K562 (cell line): Measurements from ENCODE around the gene TENM3. TPM values are rescaled to one million over a fixed set of nuclear protein-coding genes. Genes with fewer than 3 reads are reported as not detected.

Source experiments
- ATAC-seq: fragments of 200-7000 bp; cut with Tn5 transposase; 3 replicates; pipeline ENCODE4 v1.9.1; 2020; ENCODE audit warnings: moderate library complexity
- BruUV-seq: library from RNA; stranded (reverse); fragments of 400-500 nt; replicated peaks from 2 replicates; lab custom pipeline; 2021; lab: Mats Ljungman, UMichigan
- CTCF ChIA-PET: fragments of 300-600 bp; formaldehyde crosslinking; extraction: SDS; loops from one replicate; lab custom pipeline; 2021; ENCODE audit warnings: low intra/inter-chr PET ratio; lab: Yijun Ruan, JAX
- POLR2A ChIA-PET: fragments of 300-600, 350-650 bp; sonication (Branson Sonifier 250); formaldehyde crosslinking; extraction: SDS; loops from one replicate; lab custom pipeline; 2021; ENCODE audit warnings: antibody characterized with exemption, inconsistent platforms; lab: Yijun Ruan, JAX
- DNase-seq, 4 experiments: peaks; one replicate each; pipeline versions ENCODE4 v3.0.0 to v3.0.0-alpha.2; 2011 to 2018; ENCODE audit warnings: low spot score in 3 of 4, mixed read lengths in 3 of 4; ENCODE audit errors: extremely low read depth in 1 of 4
- FAIRE-seq: peaks from 2 replicates; lab custom pipeline; 2011; peaks lifted over from hg19 to GRCh38; lab: Jason Lieb, UNC
- H2AFZ ChIP-seq: 2 replicates; pipeline ENCODE4 v1.6.0; 2011; ENCODE audit warnings: low read depth, low read length, control low read depth, inconsistent platforms
- H3K27ac ChIP-seq: fragments of 200-600 bp; 3 replicates; pipeline ENCODE4 v1.8.0; 2011; ENCODE audit warnings: low read depth, mild to moderate bottlenecking, control low read depth, inconsistent platforms, low read length, moderate library complexity, mixed read lengths; ENCODE audit errors: extremely low read depth
- H3K27me3 ChIP-seq, 2 experiments: fragments of 300-600 bp in 1 of 2; 2 replicates in 1 of 2; 3 replicates in 1 of 2; pipeline versions ENCODE4 v1.6.0 to v1.8.0; 2011; ENCODE audit warnings: inconsistent platforms in 2 of 2, low read length in 2 of 2, mild to moderate bottlenecking in 1 of 2, mixed read lengths in 1 of 2, moderate library complexity in 1 of 2; ENCODE audit not compliant: control insufficient read depth in 2 of 2, insufficient read depth in 2 of 2
- H3K36me3 ChIP-seq: fragments of 300-600 bp; 3 replicates; pipeline ENCODE4 v1.8.0; 2011; ENCODE audit warnings: mild to moderate bottlenecking, low read length, inconsistent platforms; ENCODE audit not compliant: control insufficient read depth, insufficient read depth
- H3K4me1 ChIP-seq, 2 experiments: fragments of 200-600 bp in 1 of 2; replicated peaks in 1 of 2; 2 replicates in 1 of 2; 3 replicates in 1 of 2; pipeline versions ENCODE4 v1.5.1 to v1.8.0; 2011; ENCODE audit warnings: inconsistent platforms in 2 of 2, low read length in 2 of 2, mild to moderate bottlenecking in 1 of 2, mixed read lengths in 1 of 2, moderate library complexity in 1 of 2; ENCODE audit not compliant: control insufficient read depth in 2 of 2, insufficient read depth in 2 of 2
- H3K4me2 ChIP-seq: 2 replicates; pipeline ENCODE4 v1.6.1; 2011; ENCODE audit warnings: low read length, control low read depth, inconsistent platforms, mixed read lengths; ENCODE audit not compliant: insufficient read depth
- H3K4me3 ChIP-seq: fragments of 200-600 bp; sonication (generic), shearing (Covaris generic); 2 replicates; pipeline ENCODE4 v1.5.1; 2016; ENCODE audit warnings: control low read depth, inconsistent platforms
- H3K79me2 ChIP-seq: fragments of 200-600 bp; 3 replicates; pipeline ENCODE4 v1.8.0; 2011; ENCODE audit warnings: low read length, inconsistent platforms; ENCODE audit not compliant: control insufficient read depth, insufficient read depth
- H3K9ac ChIP-seq, 2 experiments: 2 replicates each; pipeline versions ENCODE4 v1.6.0 to v1.6.1; 2011; ENCODE audit warnings: low read depth in 2 of 2, low read length in 2 of 2, control low read depth in 1 of 2, inconsistent platforms in 1 of 2, mild to moderate bottlenecking in 1 of 2, mixed read lengths in 1 of 2; ENCODE audit not compliant: insufficient read depth in 1 of 2
- H3K9me1 ChIP-seq: one replicate; pipeline ENCODE4 v1.6.0; 2011; ENCODE audit warnings: inconsistent platforms, mild to moderate bottlenecking, low read length, moderate library complexity; ENCODE audit not compliant: control insufficient read depth, insufficient read depth
- H3K9me3 ChIP-seq: replicated peaks from 2 replicates; pipeline ENCODE4 v1.5.1; 2011; ENCODE audit warnings: low read depth, low read length, inconsistent platforms; ENCODE audit not compliant: control insufficient read depth, insufficient read depth
- H4K20me1 ChIP-seq: replicated peaks from 2 replicates; pipeline ENCODE4 v1.6.1; 2011; ENCODE audit warnings: low read length, inconsistent platforms, mixed read lengths; ENCODE audit not compliant: control insufficient read depth, insufficient read depth
- BMI1 ChIP-seq: fragments of 150-350 bp; IDR thresholded peaks from 2 replicates; pipeline ENCODE4 v1.6.1; 2014; ENCODE audit warnings: low read length
- CBX3 ChIP-seq, 2 experiments: IDR thresholded peaks; 1 replicate in 1 of 2; 2 replicates in 1 of 2; pipeline ENCODE4 v1.6.1; 2012; ENCODE audit warnings: inconsistent platforms in 2 of 2, low read length in 2 of 2, borderline replicate concordance in 1 of 2, control low read depth in 1 of 2
- EHMT2 ChIP-seq: fragments of 450-650 bp; IDR thresholded peaks from 2 replicates; pipeline ENCODE4 v1.6.1; 2018; ENCODE audit warnings: antibody characterized with exemption
- HDAC3 ChIP-seq: fragments of 450-650 bp; IDR thresholded peaks from 2 replicates; pipeline ENCODE4 v1.6.1; 2018; ENCODE audit warnings: borderline replicate concordance, mild to moderate bottlenecking, moderate library complexity; ENCODE audit not compliant: partially characterized antibody
- HMGN3 ChIP-seq: IDR thresholded peaks from 2 replicates; pipeline ENCODE4 v1.6.1; 2011; ENCODE audit warnings: borderline replicate concordance, low read depth, mild to moderate bottlenecking, mixed read lengths, low read length; ENCODE audit not compliant: insufficient read length; ENCODE audit errors: extremely low read depth
- ILK ChIP-seq: fragments of 450-650 bp; IDR thresholded peaks from 2 replicates; pipeline ENCODE4 v1.6.1; 2016; ENCODE audit warnings: missing genetic modification characterization, low read depth, mild to moderate bottlenecking, missing compliant biosample characterization, moderate library complexity, borderline replicate concordance
- NEUROD1 ChIP-seq: fragments of 150-350 bp; IDR thresholded peaks from 2 replicates; pipeline ENCODE4 v1.6.1; 2014; ENCODE audit warnings: borderline replicate concordance, low read length, low read depth; ENCODE audit not compliant: partially characterized antibody
- PURB ChIP-seq: sonication (generic); formaldehyde crosslinking; IDR thresholded peaks from 2 replicates; pipeline ENCODE4 v1.9.0; 2021; ENCODE audit warnings: low read depth, mild to moderate bottlenecking, missing genetic modification reagents
- SMARCB1 ChIP-seq: IDR thresholded peaks from 2 replicates; pipeline ENCODE4 v1.6.1; 2011; ENCODE audit warnings: improper control_type of control experiment, low read depth; ENCODE audit not compliant: insufficient read length
- THRAP3 ChIP-seq: fragments of 450-650 bp; IDR thresholded peaks from 2 replicates; pipeline ENCODE4 v1.6.1; 2016; ENCODE audit warnings: mild to moderate bottlenecking, inconsistent platforms, borderline replicate concordance
- ZNF175 ChIP-seq: fragments of 200-800 bp; sonication (Bioruptor generic); IDR thresholded peaks from 2 replicates; pipeline ENCODE4 v1.6.1; 2016; ENCODE audit warnings: low read depth, mild to moderate bottlenecking, missing genetic modification characterization, missing compliant biosample characterization
- ZNF830 ChIP-seq: fragments of 250-450 bp; sonication (Bioruptor Pico); IDR thresholded peaks from 2 replicates; pipeline ENCODE4 v1.5.0; 2021; ENCODE audit warnings: mild to moderate bottlenecking
- WGBS: fragments of 100-300 bp; shearing (Covaris generic); methylation state at CpG from one replicate; pipeline ENCODE4 v1.1.6; 2016; ENCODE audit warnings: low coverage, mixed read lengths; ENCODE audit not compliant: insufficient coverage; ENCODE audit errors: missing lambda C conversion rate; 5-methylcytosine and 5-hydroxymethylcytosine counted together
- in situ Hi-C: fragments of 300-500 bp; cut with MboI; formaldehyde crosslinking; loops from 4 replicates; pipeline ENCODE4 v1.15.0; 2018; ENCODE audit warnings: inconsistent platforms, mixed read lengths
- intact Hi-C: fragments of 100-400 bp; cut with micrococcal nuclease; formaldehyde crosslinking; loops from 2 replicates; pipeline ENCODE4 v1.14.2; 2022
- polyA plus RNA-seq, 8 experiments: library from polyadenylated mRNA; depleted of rRNA in 4 of 8; stranded (reverse) in 5 of 8; unstranded in 3 of 8; fragments of >200 nt; fragmentation: Nextera tagmentation in 2 of 8; fragmentation: Illumina TruSeq in 1 of 8; extraction: Ambion mirVana in 2 of 8; extraction: Trizol in 1 of 8; gene quantifications; 2 replicates each; pipeline versions ENCODE4 v1.2.1 to v1.2.3, GENCODE V29; 2011 to 2014; ENCODE audit warnings: inconsistent platforms in 1 of 8, missing spikeins in 1 of 8
- total RNA-seq, 7 experiments: library from RNA; depleted of rRNA in 6 of 7; stranded (reverse); fragments of >200 nt in 6 of 7; fragmentation: Illumina TruSeq in 2 of 7; extraction: Trizol in 2 of 7; gene quantifications; 2 replicates each; pipeline versions ENCODE4 v1.2.1 to v1.2.3, GENCODE V29; 2011 to 2021; ENCODE audit warnings: low replicate concordance in 1 of 7

The TENM3 gene
- total and polyA plus RNA-seq, 9 of the 15 experiments (the other 6 are each of a cell fraction or from before 2014, with no cell fraction given): 0.01 to 0.02 TPM; not detected in 7

DNA sequence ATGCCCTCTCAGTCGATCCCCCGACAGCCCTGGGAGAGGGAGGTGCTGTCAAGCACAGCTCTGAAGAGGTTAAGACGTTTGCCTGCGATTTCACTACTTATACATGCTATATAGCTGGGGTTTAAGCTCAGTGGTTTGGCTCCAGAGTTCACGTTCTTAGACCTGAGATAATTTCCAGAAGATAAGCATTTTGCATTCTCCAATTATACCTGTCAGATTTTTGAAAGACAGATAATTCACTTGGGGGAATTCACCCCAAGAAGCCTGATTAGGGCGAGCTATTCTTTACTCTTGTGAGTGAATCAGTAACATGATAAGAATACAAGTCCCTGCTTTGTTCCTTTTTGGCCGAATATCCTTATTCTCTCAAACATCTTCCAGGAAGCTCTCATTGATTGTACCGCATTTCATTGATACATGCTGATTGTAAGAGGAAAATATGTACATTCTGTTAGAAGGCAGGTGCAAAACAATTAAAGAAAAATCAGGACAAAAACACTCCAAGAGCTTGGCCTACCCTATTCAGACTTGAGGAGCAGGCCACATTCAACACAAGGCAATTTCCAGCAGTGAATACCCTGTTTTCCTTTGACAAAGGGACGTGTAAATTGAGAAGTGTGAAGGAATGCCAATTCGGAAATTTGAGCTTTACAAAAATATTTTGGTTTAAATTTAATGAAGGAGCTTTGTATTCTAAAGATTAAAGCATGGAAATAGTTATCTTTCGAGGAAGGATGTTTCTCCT lies 30.2 kb downstream of the TENM3 start:
- H3K79me2 ChIP-seq: no peaks in the 10 kb centered on the region
- TF ChIP-seq ILK (no peak), NEUROD1 (no peak), SMARCB1 (no peak), EHMT2 (no peak), HDAC3 (no peak), BMI1 (no peak), ZNF830 (CRISPR knock-in tag) (no peak), PURB (CRISPR knock-in tag) (no peak), THRAP3 (no peak), HMGN3 (no peak), CBX3 (IDR thresholded peaks at IDR 0.05; ENCODE audit: borderline replicate concordance in 1 of 2, low read length in 2 of 2) (no peak), ZNF175 (no peak)
- ChIA-PET CTCF (no interaction called here), POLR2A (interaction anchor here (1.2 kb wide), 1 partner anchor 12 kb away, joined by 3 read pairs; no protein-coding TSS in a partner anchor)
- BruUV-seq: no TSS peak
- no peaks in the 10 kb centered on the region for H3K36me3 ChIP-seq
- no peak for DNase-seq
- no peak overlapping the region for H3K27ac ChIP-seq
- no peak overlapping the region for H3K4me3 ChIP-seq
- no peaks in the 10 kb centered on the region for H3K27me3 ChIP-seq
- H3K4me1 ChIP-seq: no peaks in the 10 kb centered on the region
- no peak overlapping the region for H2AFZ ChIP-seq
- WGBS: 1% methylated on average over 11 of the region's 11 CpGs
- no peaks in the 10 kb centered on the region for H4K20me1 ChIP-seq
- H3K9ac ChIP-seq: no peak overlapping the region
- H3K4me2 ChIP-seq: no peak overlapping the region
- in situ Hi-C loops (no loop called here), intact Hi-C loops (no loop called here)
- ATAC-seq: no peak
- no peaks in the 10 kb centered on the region for H3K9me1 ChIP-seq
- no peaks in the 10 kb centered on the region for H3K9me3 ChIP-seq
- FAIRE-seq: no peak
